Chondrocyte (in vitro differentiated cells): ENCODE measurements around the gene PRR14L. TPM values are rescaled to one million over a fixed set of nuclear protein-coding genes. Genes with fewer than 3 reads are reported as not detected.

ENCODE experiments used
- DNase-seq: peaks from one replicate; pipeline ENCODE4 v3.0.0; 2021; ENCODE audit warnings: mixed read lengths, low spot score
- H3K27ac Mint-ChIP-seq: one replicate; pipeline ENCODE4 v1.8.0; 2021; ENCODE audit warnings: mild to moderate bottlenecking, moderate library complexity, mixed read lengths; ENCODE audit not compliant: unreplicated experiment
- H3K27me3 Mint-ChIP-seq: 2 replicates; pipeline ENCODE4 v1.8.0; 2021; ENCODE audit warnings: low read depth, mixed read lengths
- H3K36me3 Mint-ChIP-seq: 2 replicates; pipeline ENCODE4 v1.8.0; 2021; ENCODE audit warnings: low read depth, mixed read lengths
- H3K4me1 Mint-ChIP-seq: 2 replicates; pipeline ENCODE4 v1.8.0; 2021; ENCODE audit warnings: low read depth, mild to moderate bottlenecking, mixed read lengths
- H3K4me3 Mint-ChIP-seq: one replicate; pipeline ENCODE4 v1.8.0; 2021; ENCODE audit warnings: mild to moderate bottlenecking, moderate library complexity, mixed read lengths; ENCODE audit not compliant: unreplicated experiment
- H3K9me3 Mint-ChIP-seq: 2 replicates; pipeline ENCODE4 v1.8.0; 2021; ENCODE audit warnings: low read depth, mixed read lengths
- total RNA-seq: library from RNA; stranded (reverse); gene quantifications from 3 replicates; pipeline ENCODE4 v1.2.1, GENCODE V29; 2021
- TF ChIP-seq, protein P1 (sequence below): fragments of 200-600 bp; sonication (generic); IDR thresholded peaks from 2 replicates; pipeline ENCODE4 v1.5.0; 2021; ENCODE audit warnings: antibody characterized with exemption, mild to moderate bottlenecking, moderate library complexity

Gene PRR14L
- total RNA-seq, 1 donor from 2014 or later = 49.1 TPM

DNA sequence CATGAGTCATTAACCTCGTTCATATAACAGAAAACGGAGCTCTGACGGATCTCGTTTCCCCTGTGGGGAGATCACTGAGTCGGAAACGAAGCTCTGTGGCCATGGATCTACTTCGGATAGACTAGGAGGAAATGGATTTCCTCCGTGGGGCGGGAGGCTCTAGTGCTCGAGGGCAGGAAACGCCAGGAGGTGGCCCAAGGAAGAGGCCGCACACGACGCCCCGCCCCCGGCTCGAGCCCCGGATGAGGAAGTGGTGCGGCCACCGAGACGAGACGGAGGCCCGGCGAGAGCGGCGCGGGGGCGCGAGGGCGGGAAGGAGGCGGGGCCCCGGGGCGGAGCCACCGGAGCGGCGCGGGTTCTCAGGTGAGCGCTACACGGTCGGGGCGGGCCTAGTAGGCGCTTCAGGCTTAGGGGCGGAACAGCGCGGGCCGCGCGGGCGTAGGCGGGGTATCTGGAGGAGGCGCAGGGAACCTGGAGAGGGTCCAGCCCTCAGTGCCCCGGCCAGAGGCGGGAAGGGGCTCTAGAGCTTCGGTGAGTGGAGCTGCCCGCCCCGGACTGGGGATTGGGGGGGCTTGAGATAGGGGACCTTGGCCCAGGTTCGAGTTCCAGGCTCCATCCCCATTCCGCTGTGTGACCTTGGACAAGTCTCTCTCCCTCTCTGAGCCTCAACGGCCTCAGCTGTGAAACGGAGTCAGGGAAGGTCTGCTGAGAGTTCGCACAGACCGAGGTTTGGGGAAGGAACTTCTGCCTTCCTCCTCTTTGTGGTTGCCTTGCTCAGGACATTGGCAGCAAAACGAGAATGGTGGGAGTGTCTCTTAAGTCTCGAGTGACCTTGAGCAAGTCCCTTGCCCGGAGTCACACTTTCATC lies 3.9 kb upstream of the PRR14L start, which contains the start of gene DEPDC5:
DEPDC5 (plus strand) TSS at position 386 of the 868 bp plus-strand sequence. CDS start 903 bp downstream, outside the sequence.
- H3K27me3 Mint-ChIP-seq = no peaks in the 10 kb centered on the region
- TF ChIP-seq, protein P1, sequence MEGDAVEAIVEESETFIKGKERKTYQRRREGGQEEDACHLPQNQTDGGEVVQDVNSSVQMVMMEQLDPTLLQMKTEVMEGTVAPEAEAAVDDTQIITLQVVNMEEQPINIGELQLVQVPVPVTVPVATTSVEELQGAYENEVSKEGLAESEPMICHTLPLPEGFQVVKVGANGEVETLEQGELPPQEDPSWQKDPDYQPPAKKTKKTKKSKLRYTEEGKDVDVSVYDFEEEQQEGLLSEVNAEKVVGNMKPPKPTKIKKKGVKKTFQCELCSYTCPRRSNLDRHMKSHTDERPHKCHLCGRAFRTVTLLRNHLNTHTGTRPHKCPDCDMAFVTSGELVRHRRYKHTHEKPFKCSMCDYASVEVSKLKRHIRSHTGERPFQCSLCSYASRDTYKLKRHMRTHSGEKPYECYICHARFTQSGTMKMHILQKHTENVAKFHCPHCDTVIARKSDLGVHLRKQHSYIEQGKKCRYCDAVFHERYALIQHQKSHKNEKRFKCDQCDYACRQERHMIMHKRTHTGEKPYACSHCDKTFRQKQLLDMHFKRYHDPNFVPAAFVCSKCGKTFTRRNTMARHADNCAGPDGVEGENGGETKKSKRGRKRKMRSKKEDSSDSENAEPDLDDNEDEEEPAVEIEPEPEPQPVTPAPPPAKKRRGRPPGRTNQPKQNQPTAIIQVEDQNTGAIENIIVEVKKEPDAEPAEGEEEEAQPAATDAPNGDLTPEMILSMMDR = peak; percentile 34
- DNase-seq = peak; percentile 97
- H3K27ac Mint-ChIP-seq = peak within 1 kb of the TSS; percentile 97
- H3K4me1 Mint-ChIP-seq = peaks cover 39% of the 10 kb centered on the region
- no peaks in the 10 kb centered on the region for H3K36me3 Mint-ChIP-seq
- peak within 1 kb of the TSS; percentile 80 for H3K4me3 Mint-ChIP-seq
- no peaks in the 10 kb centered on the region for H3K9me3 Mint-ChIP-seq

GRCh38 chr22:31753005-31753633 lies 3.2 kb upstream of the PRR14L start:
- DNase-seq = no peak
- H3K4me1 Mint-ChIP-seq = peaks cover 46% of the 10 kb centered on the region
- no peaks in the 10 kb centered on the region for H3K27me3 Mint-ChIP-seq
- H3K27ac Mint-ChIP-seq = peak overlapping the region; percentile 97
- TF ChIP-seq, protein P1 = no peak
- H3K4me3 Mint-ChIP-seq = peak overlapping the region; percentile 80
- no peaks in the 10 kb centered on the region for H3K36me3 Mint-ChIP-seq
- H3K9me3 Mint-ChIP-seq = no peaks in the 10 kb centered on the region

DNA sequence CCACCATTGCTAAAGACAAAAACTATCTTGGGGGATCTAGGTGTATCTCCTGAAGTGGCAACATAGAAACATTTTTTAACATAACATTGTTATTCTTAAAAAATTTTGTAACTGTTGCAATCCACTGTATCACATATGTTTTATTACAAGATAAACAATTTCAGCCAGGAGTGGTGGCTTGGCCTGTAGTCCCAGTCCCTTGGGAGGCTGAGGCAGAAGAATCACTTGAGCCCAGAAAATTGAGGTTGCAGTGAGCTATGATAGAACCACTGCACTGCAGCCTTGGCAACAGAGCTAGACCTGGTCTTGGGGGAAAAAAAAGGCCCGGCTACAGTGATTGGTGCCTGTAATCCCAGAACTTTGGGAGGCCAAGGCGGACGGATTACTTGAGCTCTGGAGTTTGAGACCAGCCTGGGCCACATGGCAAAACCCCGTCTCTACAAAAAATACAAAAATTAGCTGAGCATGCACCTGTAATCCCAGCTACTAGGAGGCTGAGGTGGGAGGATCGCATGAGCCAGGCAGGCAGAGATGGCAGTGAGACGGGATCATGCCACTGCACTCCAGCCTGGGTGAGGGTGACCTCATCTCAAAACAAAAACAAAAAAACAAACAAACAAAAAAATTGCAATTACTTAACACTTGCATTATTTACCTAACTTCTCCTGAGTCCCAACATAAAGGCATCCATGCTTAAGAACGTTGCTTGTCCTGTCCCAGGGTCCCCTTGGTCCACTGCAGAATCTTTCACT lies 2.3 kb upstream of the PRR14L start:
- no peak for DNase-seq
- TF ChIP-seq, protein P1 = no peak
- H3K27ac Mint-ChIP-seq = peak overlapping the region; percentile 97
- H3K9me3 Mint-ChIP-seq = no peaks in the 10 kb centered on the region
- peaks cover 54% of the 10 kb centered on the region for H3K4me1 Mint-ChIP-seq
- H3K36me3 Mint-ChIP-seq = no peaks in the 10 kb centered on the region
- H3K27me3 Mint-ChIP-seq = no peaks in the 10 kb centered on the region
- H3K4me3 Mint-ChIP-seq = no peak overlapping the region

DNA sequence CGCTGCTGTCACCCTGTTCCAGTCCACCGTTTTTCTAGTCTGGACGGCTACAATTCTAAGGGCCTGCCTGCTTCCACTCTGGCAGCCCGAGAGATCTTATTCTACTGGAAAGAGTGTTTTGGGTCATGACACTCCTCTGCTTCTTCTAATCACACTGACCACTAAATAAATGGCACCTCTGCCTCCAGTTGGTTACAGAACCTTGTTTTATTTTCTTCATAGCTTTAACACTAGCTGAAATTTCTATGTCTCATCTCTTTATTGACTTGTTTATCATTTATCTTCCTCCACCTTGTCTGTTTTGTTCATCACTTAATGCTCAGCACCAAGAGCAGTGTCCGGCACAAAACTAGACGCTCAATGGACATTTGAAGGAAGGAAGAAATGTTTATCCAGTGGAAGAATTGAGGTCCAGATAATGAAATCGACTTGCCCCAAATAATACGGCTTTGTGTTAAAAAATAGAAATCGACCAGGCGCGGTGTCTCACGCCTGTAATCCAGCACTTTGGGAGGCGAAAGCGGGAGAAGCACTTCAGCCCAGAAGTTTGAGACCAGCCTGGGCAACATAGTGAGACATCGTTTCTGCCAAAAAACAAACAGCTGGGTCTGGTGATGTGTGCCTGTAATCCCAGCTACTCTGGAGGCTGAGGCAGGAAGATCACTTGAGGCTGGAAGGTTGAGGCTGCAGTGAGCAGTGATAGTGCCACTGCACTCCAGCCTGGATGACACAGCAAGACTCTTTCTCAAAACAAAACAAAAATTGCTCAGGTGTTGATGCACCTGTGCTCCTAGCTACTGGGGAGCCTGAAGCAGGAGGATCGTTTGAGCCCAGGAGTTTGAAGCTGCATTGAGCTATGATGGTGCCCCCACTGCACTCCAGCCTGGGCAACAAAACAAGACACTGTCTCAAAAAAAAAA lies 693 bp upstream of the PRR14L start:
- no peaks in the 10 kb centered on the region for H3K36me3 Mint-ChIP-seq
- peaks cover 60% of the 10 kb centered on the region for H3K4me1 Mint-ChIP-seq
- peak overlapping the region; percentile 83 for H3K27ac Mint-ChIP-seq
- TF ChIP-seq, protein P1 = no peak
- H3K9me3 Mint-ChIP-seq = no peaks in the 10 kb centered on the region
- H3K4me3 Mint-ChIP-seq = peak overlapping the region; percentile 94
- no peaks in the 10 kb centered on the region for H3K27me3 Mint-ChIP-seq
- DNase-seq = no peak
